ENCODE data around the gene OR1A2. TPM values are rescaled to one million over a fixed set of nuclear protein-coding genes. Genes with fewer than 3 reads are reported as not detected.

OR1A2 gene, protein sequence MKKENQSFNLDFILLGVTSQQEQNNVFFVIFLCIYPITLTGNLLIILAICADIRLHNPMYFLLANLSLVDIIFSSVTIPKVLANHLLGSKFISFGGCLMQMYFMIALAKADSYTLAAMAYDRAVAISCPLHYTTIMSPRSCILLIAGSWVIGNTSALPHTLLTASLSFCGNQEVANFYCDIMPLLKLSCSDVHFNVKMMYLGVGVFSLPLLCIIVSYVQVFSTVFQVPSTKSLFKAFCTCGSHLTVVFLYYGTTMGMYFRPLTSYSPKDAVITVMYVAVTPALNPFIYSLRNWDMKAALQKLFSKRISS
- not detected in 2 replicates for total RNA-seq

DNA sequence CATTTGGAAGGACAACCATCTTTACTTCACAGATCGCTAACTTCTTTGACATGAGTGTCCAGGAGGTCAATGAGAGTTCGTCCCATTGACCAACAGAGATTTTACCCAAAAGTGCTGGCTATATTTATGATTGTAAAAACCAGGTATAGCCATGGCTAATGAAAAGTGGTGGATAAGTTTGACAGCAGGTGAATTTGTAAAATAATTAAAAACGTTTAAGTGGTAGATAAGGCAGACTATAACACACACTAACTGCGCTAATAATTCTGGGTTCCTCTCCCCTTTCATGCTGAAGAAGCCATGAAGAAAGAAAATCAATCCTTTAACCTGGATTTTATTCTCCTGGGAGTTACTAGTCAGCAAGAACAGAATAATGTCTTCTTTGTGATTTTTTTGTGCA, at the start of gene OR1A2:
OR1A2 (plus strand) TSS at position 301 of the 400 bp plus-strand sequence; CDS start at position 301, 0 bp downstream.

DNA sequence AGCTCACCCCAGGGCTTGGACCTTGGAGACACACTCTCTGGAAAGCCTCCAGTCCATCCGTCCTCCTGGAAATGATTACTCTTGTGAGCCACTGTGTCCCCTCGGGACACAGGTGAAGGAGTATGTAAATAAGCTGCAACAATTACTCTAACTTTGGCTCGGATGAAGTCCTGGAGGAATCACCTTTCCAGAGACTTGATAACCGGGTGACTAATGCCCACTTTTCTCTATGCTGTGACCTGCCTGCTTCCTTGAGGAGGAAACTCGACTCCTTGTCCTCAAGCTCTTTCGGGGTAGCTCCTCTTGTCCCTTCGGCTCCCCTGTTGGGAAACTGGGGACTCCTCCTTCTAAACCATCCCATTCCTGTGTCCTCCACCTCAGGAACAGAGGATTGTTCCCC, 10.0 kb downstream of the OR1A2 start, which contains the start of gene OR1A1:
OR1A1 (plus strand) TSS at position 301 of the 400 bp plus-strand sequence. CDS start 7,954 bp downstream, outside the sequence.

Other genes with a start within 250 kb of the OR1A2 start
- gene OR1D5, start 133.9 kb upstream of the OR1A2 start, total RNA-seq = not detected in 2 replicates
- not detected in 2 replicates for gene OR1D2, start 93.1 kb upstream of the OR1A2 start, total RNA-seq
- gene OR1G1, start 70.0 kb upstream of the OR1A2 start, total RNA-seq = not detected in 2 replicates
- gene OR1A1, start 10.1 kb downstream of the OR1A2 start, total RNA-seq = not detected in 2 replicates
- gene OR3A1, start 100.8 kb downstream of the OR1A2 start, total RNA-seq = not detected in 2 replicates
- gene OR3A2, start 188.8 kb downstream of the OR1A2 start, total RNA-seq = not detected in 2 replicates
- not detected in 2 replicates for gene OR1E1, start 200.9 kb downstream of the OR1A2 start, total RNA-seq
- gene OR3A3, start 213.9 kb downstream of the OR1A2 start, total RNA-seq = not detected in 2 replicates
- not detected in 2 replicates for gene OR1E2, start 236.3 kb downstream of the OR1A2 start, total RNA-seq